ENCODE data around the gene SINHCAF.

GRCh38 chr12:31274520-31275300 lies 51.2 kb downstream of the SINHCAF start:
- TF ChIP-seq RAD21 (IDR thresholded peaks at IDR 0.05) = no peak
- no peak for TF ChIP-seq JUND (IDR thresholded peaks at IDR 0.05)
- no peak for TF ChIP-seq CTCF (IDR thresholded peaks at IDR 0.05; ENCODE audit: low read depth, low read length, missing input control)
- TF ChIP-seq, protein P1, sequence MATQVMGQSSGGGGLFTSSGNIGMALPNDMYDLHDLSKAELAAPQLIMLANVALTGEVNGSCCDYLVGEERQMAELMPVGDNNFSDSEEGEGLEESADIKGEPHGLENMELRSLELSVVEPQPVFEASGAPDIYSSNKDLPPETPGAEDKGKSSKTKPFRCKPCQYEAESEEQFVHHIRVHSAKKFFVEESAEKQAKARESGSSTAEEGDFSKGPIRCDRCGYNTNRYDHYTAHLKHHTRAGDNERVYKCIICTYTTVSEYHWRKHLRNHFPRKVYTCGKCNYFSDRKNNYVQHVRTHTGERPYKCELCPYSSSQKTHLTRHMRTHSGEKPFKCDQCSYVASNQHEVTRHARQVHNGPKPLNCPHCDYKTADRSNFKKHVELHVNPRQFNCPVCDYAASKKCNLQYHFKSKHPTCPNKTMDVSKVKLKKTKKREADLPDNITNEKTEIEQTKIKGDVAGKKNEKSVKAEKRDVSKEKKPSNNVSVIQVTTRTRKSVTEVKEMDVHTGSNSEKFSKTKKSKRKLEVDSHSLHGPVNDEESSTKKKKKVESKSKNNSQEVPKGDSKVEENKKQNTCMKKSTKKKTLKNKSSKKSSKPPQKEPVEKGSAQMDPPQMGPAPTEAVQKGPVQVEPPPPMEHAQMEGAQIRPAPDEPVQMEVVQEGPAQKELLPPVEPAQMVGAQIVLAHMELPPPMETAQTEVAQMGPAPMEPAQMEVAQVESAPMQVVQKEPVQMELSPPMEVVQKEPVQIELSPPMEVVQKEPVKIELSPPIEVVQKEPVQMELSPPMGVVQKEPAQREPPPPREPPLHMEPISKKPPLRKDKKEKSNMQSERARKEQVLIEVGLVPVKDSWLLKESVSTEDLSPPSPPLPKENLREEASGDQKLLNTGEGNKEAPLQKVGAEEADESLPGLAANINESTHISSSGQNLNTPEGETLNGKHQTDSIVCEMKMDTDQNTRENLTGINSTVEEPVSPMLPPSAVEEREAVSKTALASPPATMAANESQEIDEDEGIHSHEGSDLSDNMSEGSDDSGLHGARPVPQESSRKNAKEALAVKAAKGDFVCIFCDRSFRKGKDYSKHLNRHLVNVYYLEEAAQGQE (IDR thresholded peaks at IDR 0.05) = no peak
- no peak for TF ChIP-seq MAX (IDR thresholded peaks at IDR 0.05)
- no peak for TF ChIP-seq TAF1 (conservative IDR thresholded peaks at IDR 0.05)
- TF ChIP-seq, protein P2, sequence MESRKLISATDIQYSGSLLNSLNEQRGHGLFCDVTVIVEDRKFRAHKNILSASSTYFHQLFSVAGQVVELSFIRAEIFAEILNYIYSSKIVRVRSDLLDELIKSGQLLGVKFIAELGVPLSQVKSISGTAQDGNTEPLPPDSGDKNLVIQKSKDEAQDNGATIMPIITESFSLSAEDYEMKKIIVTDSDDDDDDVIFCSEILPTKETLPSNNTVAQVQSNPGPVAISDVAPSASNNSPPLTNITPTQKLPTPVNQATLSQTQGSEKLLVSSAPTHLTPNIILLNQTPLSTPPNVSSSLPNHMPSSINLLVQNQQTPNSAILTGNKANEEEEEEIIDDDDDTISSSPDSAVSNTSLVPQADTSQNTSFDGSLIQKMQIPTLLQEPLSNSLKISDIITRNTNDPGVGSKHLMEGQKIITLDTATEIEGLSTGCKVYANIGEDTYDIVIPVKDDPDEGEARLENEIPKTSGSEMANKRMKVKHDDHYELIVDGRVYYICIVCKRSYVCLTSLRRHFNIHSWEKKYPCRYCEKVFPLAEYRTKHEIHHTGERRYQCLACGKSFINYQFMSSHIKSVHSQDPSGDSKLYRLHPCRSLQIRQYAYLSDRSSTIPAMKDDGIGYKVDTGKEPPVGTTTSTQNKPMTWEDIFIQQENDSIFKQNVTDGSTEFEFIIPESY (IDR thresholded peaks at IDR 0.05) = no peak
- no peak for TF ChIP-seq EGR1 (IDR thresholded peaks at IDR 0.05; ENCODE audit: low read depth in 2 of 2)

Measured in liver (tissue), 3 donors.